Left forelimb (tissue), 1 donor: ENCODE data around the gene LUZP4.
"Not testable (repeated sequence)": the region's sequence is repeated elsewhere in the genome, so short reads cannot be mapped to it uniquely, and the experiment has no call there.

Experiments used
- DNase-seq: peaks from one replicate; pipeline ENCODE4 v3.0.0-alpha.2; 2018; ENCODE audit warnings: low spot score

LUZP4 gene, protein sequence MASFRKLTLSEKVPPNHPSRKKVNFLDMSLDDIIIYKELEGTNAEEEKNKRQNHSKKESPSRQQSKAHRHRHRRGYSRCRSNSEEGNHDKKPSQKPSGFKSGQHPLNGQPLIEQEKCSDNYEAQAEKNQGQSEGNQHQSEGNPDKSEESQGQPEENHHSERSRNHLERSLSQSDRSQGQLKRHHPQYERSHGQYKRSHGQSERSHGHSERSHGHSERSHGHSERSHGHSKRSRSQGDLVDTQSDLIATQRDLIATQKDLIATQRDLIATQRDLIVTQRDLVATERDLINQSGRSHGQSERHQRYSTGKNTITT

DNA sequence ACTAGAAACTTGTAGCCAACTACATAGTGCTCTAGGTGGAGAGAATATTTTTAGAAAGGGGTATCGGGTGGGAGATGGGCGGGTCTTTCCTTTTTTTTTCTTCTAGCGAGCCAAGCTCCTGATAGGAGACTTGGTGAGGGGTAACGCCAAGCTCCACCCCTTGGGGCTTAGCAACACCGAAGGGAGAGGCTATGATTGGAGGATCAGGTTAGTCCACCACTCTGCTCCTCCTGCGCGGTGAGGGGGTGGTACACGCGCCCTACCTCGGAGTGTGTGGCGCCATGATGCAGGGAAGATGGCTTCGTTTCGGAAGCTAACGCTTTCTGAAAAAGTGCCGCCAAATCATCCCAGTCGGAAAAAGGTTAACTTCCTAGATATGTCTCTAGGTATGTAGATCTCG lies at the start of gene LUZP4:
TSS of gene LUZP4 (plus strand) at position 251 of the 400 bp plus-strand sequence. CDS start at position 296, 45 bp downstream.
- no peak for DNase-seq

DNA sequence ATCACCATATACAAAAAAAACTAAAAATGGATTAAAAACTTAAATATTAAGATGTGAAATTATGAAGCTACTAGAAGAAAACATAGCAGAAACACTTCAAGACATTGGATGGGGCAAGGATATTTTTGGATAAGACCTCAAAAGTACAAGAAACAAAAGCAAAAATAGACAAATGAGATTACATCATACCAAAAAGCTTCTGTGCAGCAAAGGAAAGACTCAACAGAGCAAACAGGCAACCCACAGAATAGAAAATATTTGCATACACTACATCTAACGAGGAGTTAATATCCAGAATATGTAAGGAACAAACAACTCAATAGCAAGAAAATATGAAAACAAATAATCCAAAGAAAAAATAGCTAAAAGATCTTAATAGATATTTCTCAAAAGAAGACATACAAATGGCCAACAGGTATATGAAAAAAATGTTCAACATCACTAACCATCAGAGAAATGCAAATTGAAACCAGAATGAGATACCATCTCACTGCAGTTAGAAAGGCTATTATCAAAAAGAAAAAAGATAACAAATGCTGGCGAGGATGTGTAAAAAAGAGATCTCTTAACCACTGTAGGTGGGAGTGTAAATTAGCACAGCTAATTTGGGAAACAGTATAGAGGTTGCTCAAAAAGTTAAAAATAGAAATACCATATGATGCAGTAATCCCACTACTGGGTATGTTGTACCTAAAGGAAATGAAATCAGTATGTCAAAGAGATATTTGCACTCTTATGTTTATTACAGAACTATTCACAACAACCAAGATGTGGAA lies 37.9 kb upstream of the LUZP4 start:
- no peak for DNase-seq

DNA sequence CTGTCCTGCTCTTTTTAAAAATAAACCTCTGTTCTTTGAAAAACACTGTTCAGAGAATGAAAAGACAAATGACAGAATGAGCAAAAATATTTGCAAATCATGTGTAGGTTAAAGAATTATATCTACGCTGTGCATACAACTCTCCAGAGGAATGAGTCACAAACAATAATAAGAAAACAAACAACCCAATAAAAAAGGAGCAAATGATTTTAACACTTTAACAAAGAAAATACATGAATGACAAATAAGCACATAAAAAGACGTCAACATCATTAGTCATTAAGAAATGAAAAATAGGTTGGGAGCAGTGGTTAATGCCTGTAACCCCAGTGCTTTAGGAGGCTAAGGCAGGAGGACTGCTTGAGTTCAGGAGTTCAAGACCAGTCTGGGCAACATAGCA lies 34.5 kb upstream of the LUZP4 start:
- no peak for DNase-seq

DNA sequence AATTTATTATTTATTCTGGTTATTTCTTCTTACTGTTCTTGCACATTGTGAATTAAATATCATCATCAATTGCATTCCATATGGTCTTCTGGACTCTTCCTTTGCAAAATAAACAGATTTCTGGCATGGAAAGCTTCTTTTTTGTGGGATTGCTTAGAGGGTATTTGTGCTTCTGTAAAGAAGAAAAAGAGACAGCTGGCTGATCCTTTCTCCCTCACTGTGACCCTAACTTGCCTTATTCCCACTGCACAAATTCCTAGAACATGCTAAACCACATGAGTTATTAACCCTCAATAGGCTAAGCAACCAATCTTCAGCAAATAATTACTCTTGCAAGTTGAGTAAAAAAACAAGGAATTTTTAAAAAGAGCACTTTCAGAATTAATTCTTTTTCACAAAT lies 31.8 kb upstream of the LUZP4 start:
- DNase-seq, result no peak

DNA sequence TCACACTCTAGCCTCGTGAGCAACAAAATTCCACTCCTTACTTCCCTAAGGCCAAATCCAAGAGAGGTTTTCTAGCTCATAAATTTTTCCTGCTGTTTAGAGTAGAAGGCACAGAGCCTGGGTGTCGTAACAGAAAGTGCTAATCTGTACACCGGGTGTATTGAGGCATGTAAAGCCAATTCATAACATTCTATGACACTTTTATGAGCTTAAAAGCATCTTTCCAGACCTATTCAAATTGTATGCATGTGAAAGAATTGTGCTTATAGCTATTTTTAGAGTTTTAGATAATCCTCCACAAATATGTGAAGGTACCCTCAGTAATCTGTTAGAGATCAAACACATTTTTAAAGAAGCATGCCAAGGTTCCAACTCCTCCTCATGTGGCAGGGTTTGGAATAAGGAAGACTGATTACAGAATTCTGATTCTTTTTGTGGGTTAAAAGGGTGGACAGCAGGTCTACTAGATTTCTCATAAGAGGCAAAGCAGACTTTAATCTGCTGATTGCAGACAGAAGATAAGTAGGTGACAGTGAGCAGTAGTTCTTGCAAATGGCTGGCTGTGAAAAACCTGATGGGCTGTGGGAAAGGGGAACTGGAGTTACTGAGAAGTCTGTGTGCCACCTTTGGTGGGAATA lies 30.2 kb upstream of the LUZP4 start:
- no peak for DNase-seq

DNA sequence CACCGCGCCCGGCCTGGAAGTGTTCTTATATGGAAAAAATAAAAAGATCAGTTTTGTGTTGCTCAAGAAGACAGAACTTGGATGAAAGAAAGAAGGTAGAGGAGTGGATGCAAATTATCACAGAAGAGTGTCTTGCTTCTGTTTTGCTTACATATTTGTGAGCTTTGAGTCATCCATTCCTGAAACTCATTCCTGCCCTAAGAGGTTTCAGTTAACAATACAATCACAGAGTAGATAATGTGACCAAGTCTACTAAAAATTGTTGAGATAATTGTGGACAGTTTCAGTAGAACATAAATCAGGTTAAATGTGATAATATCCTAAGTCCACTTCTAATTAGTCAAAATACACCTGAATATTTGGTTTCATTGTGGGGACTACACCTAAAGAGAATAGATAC lies 29.2 kb upstream of the LUZP4 start:
- no peak for DNase-seq

DNA sequence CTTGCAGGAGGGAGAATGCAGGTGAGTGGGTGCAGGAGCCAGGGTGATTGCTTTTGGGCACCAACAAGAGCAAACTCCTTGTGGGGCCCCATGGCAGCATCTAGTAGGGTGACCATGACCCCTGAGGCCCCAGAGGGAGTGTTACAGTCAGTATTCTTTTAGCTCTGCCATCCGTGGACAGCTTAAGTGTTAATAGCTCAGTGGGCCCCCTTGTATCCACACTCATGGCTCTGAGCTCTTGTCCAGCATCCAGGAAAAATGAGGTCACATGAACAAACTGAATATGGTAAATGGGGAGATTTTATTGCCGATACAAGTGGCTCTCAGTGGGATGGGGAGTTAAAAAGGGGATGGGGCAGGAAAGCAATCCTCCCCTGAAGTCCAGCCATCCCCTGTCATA lies 28.4 kb upstream of the LUZP4 start:
- DNase-seq, result no peak

DNA sequence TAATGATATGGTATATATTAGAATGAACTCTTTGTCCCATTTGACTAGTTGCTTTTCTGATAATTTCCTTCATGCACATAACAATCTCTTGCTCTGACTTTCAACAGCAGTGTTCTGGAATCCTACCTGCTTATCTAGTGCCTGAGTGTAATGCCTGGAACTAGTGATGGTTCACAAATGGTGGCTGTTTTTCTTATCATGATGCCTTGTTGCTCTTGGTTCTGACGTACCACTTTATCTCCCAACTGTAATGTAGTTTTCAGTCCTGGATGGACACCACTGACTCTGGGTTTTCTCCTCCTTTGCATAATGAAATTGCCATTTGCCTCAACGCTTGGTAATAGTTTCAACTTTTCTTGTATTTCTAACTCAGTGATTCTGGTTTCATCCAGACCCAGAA lies 25.5 kb upstream of the LUZP4 start:
- no peak for DNase-seq

DNA sequence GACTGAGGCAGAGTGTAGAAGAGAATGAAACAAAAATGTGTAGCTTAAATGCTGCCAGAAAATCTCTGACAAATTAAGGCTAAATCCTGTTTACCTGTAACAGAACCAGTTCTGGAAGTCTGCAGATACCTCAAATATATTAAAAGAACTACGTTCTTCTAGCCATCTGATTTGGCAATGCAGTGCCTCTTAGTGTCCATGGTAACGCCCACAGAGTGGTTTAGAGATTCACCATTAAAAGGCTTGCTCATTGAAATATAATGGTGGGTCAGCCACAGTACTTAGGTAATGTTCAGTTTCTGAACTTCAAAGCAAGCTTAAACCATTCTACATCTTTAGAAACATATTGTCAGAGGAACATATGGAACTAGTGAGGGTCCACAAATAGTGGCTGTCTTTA lies 23.2 kb upstream of the LUZP4 start:
- no peak for DNase-seq

DNA sequence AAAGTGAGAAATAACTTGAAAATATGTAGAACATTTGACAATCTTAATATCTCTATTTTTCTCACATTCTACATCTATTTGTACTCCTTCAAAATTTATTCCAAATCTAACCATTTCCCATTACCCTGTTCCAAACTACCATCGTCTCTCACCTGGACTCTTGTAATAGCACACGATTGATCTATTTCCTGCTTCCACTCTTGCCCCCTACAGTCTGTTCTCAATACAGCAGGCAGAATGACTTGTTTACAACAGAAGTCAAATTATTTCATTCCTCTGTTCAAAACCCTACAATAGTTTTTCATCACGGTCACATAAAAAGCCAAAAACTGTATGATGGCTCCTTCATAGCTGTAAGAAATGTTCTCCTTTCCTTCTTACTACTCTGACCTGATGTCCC lies 21.1 kb upstream of the LUZP4 start:
- no peak for DNase-seq

DNA sequence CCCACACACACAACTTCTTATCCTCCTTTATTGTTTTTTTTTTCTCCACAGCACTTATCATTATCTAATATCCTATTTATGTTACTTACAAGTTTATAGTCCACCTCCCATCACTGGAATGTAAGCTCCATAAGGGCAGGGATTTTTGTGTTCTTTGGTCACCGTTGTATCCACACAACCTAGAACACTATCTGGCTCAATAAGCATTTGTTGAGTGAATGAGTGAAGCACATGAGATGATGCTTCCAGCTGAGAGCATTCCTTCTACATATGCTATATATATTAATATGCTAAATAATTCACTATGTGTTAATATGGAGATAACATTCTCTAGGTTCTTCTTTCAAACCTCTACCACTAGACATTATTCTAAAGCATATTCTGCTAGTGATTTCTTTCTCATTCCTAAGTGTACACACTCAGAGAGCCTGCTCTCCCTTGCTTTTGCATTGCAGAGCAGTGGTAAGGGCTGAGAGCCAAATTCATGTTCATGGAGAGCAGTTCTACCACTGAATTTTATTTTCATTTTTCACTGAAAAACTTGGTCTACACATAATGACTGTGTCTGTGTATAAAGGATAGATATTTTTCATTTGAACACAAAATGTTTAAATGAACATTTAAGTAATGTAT lies 20.3 kb upstream of the LUZP4 start:
- no peak for DNase-seq

DNA sequence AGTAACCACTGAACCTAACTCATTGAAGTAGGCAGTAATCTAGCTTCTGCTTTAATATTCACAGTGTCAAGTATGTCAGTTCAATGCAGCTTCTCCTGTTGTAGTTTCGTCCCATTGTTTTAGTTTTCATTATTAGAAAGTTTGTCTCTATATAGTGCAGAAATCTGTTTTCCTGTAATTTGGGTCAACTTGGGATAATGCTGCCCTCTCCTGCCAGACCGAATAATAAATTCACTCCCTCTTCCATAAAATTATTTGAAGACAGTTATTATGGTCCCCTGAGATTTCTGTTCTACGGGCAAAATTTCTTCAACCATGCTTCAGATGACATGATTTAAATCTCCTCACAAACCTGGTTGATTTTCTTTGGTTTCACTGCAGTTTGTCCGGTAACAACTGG lies 4.6 kb upstream of the LUZP4 start:
- DNase-seq, result no peak

DNA sequence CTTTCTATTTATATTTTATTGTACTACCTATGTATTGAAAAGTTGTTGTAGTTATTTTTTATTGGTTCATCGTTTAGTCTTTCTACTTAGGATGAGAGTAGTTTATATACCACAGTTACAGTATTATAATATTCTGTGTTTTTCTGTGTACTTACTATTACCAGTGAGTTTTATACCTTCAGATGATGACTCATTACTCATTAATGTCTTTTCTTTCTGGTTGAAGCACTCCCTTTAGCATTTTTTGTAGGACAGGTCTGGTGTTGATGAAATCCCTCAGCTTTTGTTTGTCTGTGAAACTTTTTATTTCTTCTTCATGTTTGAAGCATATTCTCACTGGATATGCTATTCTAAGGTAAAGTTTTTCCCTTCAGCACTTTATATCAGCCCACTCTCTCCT lies 7.7 kb downstream of the LUZP4 start:
- DNase-seq, result no peak

DNA sequence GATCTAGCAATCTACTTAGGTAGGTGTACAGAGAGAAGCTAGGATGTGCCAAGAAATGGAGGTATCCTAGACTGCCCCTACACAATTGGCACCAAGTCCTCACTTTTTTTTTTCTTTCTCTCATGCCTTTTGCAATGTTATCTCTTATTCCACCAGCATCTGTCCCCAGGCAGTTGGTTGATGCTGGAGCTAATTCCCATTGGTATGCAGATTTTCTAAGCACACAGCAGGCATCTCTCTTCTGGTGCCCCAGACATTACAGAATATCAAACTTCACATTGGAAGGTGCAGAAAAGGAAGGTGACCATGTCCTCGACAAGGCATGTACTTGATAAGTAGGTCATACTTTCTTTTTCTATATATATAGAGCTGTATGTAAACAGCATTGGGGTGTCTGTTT lies 21.6 kb downstream of the LUZP4 start:
- DNase-seq, result no peak

DNA sequence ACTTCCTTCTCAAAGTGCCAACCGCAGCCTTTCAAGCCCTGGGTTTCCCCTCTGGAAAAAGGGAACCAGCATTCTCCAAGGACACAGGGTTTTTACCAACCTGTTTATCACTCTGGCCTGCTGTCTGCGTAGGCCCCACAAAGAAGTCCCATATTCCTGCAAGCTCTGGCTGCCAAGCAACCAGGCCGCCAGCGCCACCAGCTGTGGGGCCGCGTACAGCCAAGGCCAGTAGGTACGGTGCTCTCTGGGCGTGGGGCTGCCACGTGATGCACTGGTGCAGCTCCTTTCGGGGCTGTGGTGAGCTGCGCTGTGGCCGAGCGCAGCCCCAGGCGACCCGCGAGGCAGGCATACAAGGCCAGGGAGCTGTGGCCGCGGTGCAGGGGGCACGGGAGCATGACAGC lies 22.1 kb downstream of the LUZP4 start:
- no peak for DNase-seq

DNA sequence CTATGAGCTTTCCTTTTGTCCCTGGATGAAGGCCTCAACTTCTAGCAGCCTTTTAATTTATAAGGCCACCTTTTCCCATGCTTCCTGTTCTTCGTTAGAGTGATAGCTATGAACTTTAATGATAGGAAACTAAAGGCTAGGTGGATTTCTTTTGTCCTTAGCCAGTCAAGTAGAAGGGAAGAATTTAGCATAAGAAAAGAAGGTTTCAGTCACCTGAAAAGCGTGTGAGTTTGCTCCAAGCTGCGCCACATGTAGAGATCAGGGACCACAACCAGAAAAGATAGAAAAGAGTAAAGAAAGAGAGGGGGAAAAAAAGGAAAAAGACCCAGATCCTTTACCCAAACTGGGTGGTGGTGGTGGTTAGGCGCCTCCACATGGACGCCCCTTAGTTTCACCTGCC lies 28.6 kb downstream of the LUZP4 start:
- DNase-seq, result no peak

DNA sequence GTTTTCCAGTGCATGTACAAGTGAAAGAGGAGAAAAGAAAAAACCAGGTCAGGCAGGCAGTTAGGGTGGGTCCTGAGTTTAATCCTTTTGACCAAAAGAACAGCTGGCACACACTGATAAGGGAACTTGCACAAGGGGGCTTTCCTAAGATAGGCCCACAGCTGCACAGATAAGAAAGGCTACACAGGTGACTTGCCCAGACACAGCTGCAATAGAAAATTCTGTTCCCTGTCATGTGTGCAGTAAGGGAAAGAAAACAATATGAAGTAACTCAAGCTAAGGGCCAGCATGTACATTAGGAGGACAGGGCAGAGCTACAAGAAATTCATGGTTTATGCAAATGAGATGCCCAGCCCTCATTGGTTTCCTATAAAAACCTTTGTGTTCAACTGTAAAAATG lies 32.9 kb downstream of the LUZP4 start:
- DNase-seq, result no peak

DNA sequence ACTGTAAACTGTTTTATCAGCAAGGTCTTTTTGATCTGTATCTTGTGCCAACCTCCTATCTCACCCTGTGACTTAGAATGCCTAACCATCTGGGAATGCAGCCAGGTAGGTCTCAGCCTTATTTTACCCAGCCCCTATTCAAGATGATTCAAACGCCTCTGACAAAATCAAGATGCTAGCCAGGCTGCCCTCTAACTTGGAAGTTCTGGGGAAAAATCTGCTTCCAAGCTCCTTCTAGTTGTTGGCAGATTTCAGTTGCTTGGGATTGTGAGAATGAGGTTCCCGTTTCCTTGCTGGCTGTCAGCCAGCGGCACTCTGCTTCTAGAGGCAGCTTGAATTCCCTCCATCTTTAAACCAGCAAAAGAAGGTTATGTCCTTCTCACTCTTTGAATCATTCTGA lies 34.7 kb downstream of the LUZP4 start:
- DNase-seq, result no peak

DNA sequence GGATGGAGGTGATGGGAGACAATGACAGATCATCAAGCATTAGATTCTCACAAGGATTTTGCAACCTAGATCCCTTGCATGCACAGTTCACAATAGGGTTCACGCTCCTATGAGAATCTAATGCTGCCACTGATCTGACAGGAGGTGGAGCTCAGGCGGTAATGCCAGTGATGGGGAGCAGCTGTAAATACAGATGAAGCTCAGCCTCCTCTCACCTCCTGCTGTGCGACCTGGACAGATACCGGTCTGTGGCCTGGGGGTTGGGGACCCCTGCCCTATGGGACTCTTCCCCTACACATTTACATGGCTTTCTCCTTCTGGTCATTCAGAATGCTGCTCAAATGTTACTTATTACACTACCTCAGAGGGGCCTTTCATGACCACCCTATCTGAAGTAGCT lies 39.8 kb downstream of the LUZP4 start:
- DNase-seq, result not testable (repeated sequence)

DNA sequence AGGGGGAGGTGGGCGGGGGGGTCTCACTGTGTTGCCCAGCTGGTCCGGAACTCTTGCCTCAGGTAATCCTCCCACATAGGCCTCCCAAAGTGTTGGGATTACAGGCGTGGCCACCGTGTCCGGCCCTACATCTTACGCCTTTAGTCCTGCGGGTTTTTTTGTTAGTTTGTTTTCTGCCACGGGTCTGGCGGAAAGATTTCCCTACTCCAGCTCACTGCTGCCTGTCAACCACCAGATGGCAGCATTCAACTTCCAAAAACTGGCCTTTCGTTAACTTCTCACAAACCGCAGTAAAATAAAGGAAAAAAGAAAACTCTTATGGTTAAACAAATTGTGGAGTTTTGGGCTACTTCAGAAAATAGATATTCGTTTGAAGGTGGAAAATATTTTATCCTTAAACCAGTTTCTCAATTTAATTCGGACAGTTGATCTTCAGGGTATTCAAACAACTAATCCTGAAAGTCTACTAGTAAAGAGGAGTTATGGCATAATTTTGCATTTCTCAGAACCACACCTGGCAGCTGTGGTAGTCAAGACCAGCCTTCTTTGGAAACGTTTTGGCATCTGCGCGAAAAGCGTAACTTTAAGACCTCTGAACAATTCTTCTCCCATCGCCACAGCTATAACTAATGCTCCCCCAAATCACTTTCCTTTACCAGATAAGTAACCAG lies 41.1 kb downstream of the LUZP4 start:
- no peak for DNase-seq

DNA sequence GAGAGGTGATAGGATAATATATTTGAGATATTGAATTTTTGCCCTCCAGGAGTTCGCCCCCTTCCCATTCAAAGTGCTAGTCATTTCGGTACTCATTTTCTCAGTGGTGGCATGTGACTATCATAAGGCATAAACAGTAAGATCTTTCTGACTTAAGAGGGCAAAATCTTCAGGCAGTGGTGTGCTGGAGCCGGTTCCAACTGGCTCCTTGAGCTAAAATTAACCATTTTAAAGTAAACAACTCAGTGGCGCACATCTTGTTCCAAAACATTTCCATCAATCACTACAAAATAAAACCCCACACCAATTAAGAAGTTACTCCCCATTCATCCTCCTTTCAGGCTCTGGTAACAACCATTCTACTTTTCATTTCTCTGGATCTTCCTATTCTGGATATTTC lies 43.3 kb downstream of the LUZP4 start:
- no peak for DNase-seq

DNA sequence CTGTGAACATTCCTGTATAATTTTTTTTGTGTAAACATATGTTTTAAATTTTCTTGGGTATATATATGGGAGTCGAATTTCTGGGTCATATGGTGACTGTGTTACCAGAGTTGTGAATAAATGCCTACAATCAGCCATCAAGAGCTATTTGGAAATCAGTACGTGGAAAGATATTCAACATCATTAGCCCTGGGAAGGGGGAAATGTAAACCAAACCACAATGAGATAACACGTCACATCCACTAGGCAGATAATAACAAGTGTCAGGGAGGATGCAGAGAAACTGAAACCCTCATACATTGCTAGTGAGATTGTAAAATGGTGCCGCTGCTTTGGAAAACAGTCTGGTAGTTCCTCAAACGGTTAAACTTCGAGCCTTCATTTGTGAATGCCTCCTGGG lies 43.9 kb downstream of the LUZP4 start:
- no peak for DNase-seq
